PC-9 (cell line): ENCODE data around the gene PARP8. TPM values are rescaled to one million over a fixed set of nuclear protein-coding genes. Genes with fewer than 3 reads are reported as not detected.

Source experiments
- BruUV-seq: library from RNA; stranded (reverse); fragments of 400-500 nt; replicated peaks from 2 replicates; lab custom pipeline; 2021; lab: Mats Ljungman, UMichigan
- CTCF ChIA-PET: fragments of 300-600 bp; sonication (Branson Sonifier 250); formaldehyde crosslinking; loops from one replicate; lab custom pipeline; 2022; ENCODE audit warnings: antibody characterized with exemption; lab: Charles Lee
- POLR2A ChIA-PET: fragments of 300-600 bp; sonication (Branson Sonifier 250); formaldehyde crosslinking; loops from one replicate; lab custom pipeline; 2022; ENCODE audit warnings: antibody characterized with exemption; ENCODE audit not compliant: unreplicated experiment; lab: Charles Lee
- DNase-seq, 2 experiments: peaks; one replicate each; pipeline versions ENCODE4 v3.0.0 to v3.0.0-alpha.2; 2015 to 2022; ENCODE audit warnings: mixed read lengths in 1 of 2
- H2AFZ ChIP-seq: fragments of 200-600 bp; sonication (generic); 2 replicates; pipeline ENCODE4 v1.8.1; 2017; ENCODE audit warnings: antibody characterized with exemption
- H3F3A ChIP-seq: fragments of 200-600 bp; sonication (generic); 2 replicates; pipeline ENCODE4 v1.8.1; 2017; ENCODE audit warnings: antibody characterized with exemption, mild to moderate bottlenecking, low read depth; ENCODE audit not compliant: insufficient read depth
- H3K27ac ChIP-seq: fragments of 200-600 bp; sonication (generic); 2 replicates; pipeline ENCODE4 v1.6.1; 2016; ENCODE audit warnings: mixed run types
- H3K27me3 ChIP-seq: fragments of 200-600 bp; sonication (generic); 2 replicates; pipeline ENCODE4 v1.6.1; 2016; ENCODE audit warnings: low read depth, mixed run types; ENCODE audit not compliant: insufficient read depth
- H3K36me3 ChIP-seq: fragments of 200-600 bp; sonication (generic); 2 replicates; pipeline ENCODE4 v1.6.1; 2016; ENCODE audit warnings: low read depth, mixed run types
- H3K4me1 ChIP-seq: fragments of 200-600 bp; sonication (generic); replicated peaks from 2 replicates; pipeline ENCODE4 v1.6.1; 2016; ENCODE audit warnings: mixed run types; ENCODE audit not compliant: insufficient read depth
- H3K4me2 ChIP-seq: fragments of 200-600 bp; sonication (generic); 2 replicates; pipeline ENCODE4 v1.6.1; 2017; ENCODE audit warnings: mixed run types
- H3K4me3 ChIP-seq: fragments of 200-600 bp; sonication (generic); 2 replicates; pipeline ENCODE4 v1.6.1; 2016; ENCODE audit warnings: mixed run types
- H3K79me2 ChIP-seq: fragments of 200-600 bp; sonication (generic); 2 replicates; pipeline ENCODE4 v1.6.1; 2017; ENCODE audit warnings: low read depth, mixed run types
- H3K9me2 ChIP-seq: fragments of 200-600 bp; sonication (generic); 2 replicates; pipeline ENCODE4 v1.8.1; 2017; ENCODE audit warnings: mild to moderate bottlenecking; ENCODE audit not compliant: insufficient read depth
- H3K9me3 ChIP-seq: fragments of 200-600 bp; sonication (generic); 2 replicates; pipeline ENCODE4 v1.8.1; 2016; ENCODE audit warnings: low read depth; ENCODE audit not compliant: insufficient read depth
- H4K20me1 ChIP-seq: fragments of 200-600 bp; sonication (generic); 2 replicates; pipeline ENCODE4 v1.8.1; 2017; ENCODE audit not compliant: insufficient read depth
- EZH2 ChIP-seq: fragments of 200-600 bp; sonication (generic); IDR thresholded peaks from 2 replicates; pipeline ENCODE4 v1.8.0; 2017; ENCODE audit warnings: antibody characterized with exemption, low read depth
- intact Hi-C: fragments of 100-400 bp; cut with micrococcal nuclease; formaldehyde crosslinking; loops from one replicate; pipeline ENCODE4 v1.10.0; 2022; ENCODE audit not compliant: unreplicated experiment
- total RNA-seq: library from RNA; stranded (reverse); gene quantifications from 2 replicates; pipeline ENCODE4 v1.2.3, GENCODE V29; 2021
- TF ChIP-seq, protein P1 (sequence below): fragments of 200-600 bp; sonication (generic); conservative IDR thresholded peaks from 2 replicates; pipeline ENCODE4 v1.6.1; 2017; ENCODE audit warnings: mixed run types, antibody characterized with exemption, mild to moderate bottlenecking, moderate library complexity

PARP8 gene
- total RNA-seq, 1 experiment from 2014 or later, result 17.6 TPM

DNA sequence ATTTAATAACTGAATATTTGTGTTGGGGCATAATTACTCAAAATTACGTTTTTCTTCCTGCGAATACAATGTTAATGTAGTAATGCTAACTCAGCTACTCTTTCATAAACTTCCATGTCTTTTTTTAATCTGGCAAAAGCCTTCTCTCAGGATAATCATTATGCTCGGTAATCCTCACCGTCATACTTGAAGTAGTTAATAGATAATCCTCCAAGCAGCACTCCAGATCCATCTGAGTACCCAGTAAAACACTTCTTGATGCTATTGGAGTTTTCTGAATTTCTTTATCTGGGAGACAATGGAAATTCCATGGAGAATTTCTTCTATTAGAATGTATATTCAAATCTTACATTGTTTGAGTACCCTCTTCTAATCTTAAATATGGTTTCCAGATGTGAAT, 34.3 kb downstream of the PARP8 start:
- H3K4me2 ChIP-seq, result no peak overlapping the region
- ChIA-PET CTCF (no interaction called here), POLR2A (no interaction called here)
- no peaks in the 10 kb centered on the region for H3K36me3 ChIP-seq
- 0 out of 2 replicates have a peak, but pooled peaks cover 5% of the 10 kb centered on the region for H4K20me1 ChIP-seq
- intact Hi-C loops, result no loop called here
- TF ChIP-seq, protein P1, sequence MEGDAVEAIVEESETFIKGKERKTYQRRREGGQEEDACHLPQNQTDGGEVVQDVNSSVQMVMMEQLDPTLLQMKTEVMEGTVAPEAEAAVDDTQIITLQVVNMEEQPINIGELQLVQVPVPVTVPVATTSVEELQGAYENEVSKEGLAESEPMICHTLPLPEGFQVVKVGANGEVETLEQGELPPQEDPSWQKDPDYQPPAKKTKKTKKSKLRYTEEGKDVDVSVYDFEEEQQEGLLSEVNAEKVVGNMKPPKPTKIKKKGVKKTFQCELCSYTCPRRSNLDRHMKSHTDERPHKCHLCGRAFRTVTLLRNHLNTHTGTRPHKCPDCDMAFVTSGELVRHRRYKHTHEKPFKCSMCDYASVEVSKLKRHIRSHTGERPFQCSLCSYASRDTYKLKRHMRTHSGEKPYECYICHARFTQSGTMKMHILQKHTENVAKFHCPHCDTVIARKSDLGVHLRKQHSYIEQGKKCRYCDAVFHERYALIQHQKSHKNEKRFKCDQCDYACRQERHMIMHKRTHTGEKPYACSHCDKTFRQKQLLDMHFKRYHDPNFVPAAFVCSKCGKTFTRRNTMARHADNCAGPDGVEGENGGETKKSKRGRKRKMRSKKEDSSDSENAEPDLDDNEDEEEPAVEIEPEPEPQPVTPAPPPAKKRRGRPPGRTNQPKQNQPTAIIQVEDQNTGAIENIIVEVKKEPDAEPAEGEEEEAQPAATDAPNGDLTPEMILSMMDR, result no peak
- no peak for TF ChIP-seq EZH2
- no peaks in the 10 kb centered on the region for H3K4me1 ChIP-seq
- no peaks in the 10 kb centered on the region for H3K79me2 ChIP-seq
- no peaks in the 10 kb centered on the region for H3K9me2 ChIP-seq
- H3K27ac ChIP-seq, result no peak overlapping the region
- H2AFZ ChIP-seq, result no peak overlapping the region
- no TSS peak for BruUV-seq
- H3F3A ChIP-seq, result no peaks in the 10 kb centered on the region
- no peaks in the 10 kb centered on the region for H3K9me3 ChIP-seq
- DNase-seq, result no peak
- H3K27me3 ChIP-seq, result no peaks in the 10 kb centered on the region
- no peak overlapping the region for H3K4me3 ChIP-seq

DNA sequence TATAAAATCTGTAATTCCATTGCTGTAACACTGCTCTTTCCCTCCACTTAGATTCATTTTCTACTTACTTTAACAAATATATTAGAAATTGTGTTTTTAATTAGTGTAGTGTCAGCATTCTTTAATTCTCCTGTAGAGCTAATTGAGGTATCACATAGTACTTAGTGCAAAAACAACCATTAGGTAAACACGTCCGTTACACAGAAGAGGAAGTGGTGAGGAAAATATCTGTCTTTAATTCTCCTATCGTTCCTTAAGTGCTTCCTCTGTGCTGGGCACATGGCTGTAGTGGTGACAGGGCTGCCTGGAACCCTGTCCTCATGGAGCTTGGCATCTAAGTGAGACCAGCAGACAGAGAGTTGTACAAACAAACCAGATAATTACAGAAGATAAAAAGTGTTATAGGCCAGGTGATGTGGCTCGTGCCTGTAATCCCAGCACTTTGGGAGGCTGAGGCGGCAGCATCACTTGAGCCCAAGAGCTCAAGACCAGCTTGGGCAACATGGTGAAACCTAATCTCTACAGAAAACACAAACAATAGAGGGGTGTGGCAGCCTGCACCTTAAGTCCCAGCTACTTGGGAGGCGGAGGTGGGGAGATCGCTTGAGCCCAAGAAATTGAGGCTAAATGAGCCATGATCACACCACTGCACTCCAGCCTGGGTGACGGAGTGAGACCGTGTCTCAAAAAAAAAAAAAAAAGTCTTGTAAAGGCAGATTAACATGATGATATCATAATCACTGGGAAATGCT, 36.4 kb downstream of the PARP8 start:
- no TSS peak for BruUV-seq
- Histone ChIP-seq H3K79me2 (no peaks in the 10 kb centered on the region), H3K4me3 (no peak overlapping the region), H3K27ac (no peak overlapping the region), H3K36me3 (no peaks in the 10 kb centered on the region), H3F3A (no peaks in the 10 kb centered on the region), H3K4me1 (no peaks in the 10 kb centered on the region), H2AFZ (no peak overlapping the region), H4K20me1 (0 out of 2 replicates have a peak, but pooled peaks cover 5% of the 10 kb centered on the region), H3K9me2 (no peaks in the 10 kb centered on the region), H3K9me3 (no peaks in the 10 kb centered on the region), H3K4me2 (no peak overlapping the region), H3K27me3 (no peaks in the 10 kb centered on the region)
- intact Hi-C loops, result no loop called here
- no peak for DNase-seq
- POLR2A ChIA-PET, result no interaction called here
- TF ChIP-seq EZH2, result no peak
- TF ChIP-seq, protein P1, result no peak
- CTCF ChIA-PET, result no interaction called here

GRCh38 chr5:50703367-50703666, 36.9 kb downstream of the PARP8 start:
- no TSS peak for BruUV-seq
- no peaks in the 10 kb centered on the region for H3K36me3 ChIP-seq
- H3K9me3 ChIP-seq, result no peaks in the 10 kb centered on the region
- no peak overlapping the region for H3K4me3 ChIP-seq
- no peak for TF ChIP-seq EZH2
- TF ChIP-seq, protein P1, result no peak
- no peaks in the 10 kb centered on the region for H3F3A ChIP-seq
- no peak for DNase-seq
- H3K27ac ChIP-seq, result no peak overlapping the region
- no peaks in the 10 kb centered on the region for H3K4me1 ChIP-seq
- POLR2A ChIA-PET, result interaction anchor here (0.7 kb wide), 1 partner anchor 31 kb away, joined by 6 read pairs; no protein-coding TSS in a partner anchor
- CTCF ChIA-PET, result no interaction called here
- intact Hi-C loops, result no loop called here
- H4K20me1 ChIP-seq, result 0 out of 2 replicates have a peak, but pooled peaks cover 5% of the 10 kb centered on the region
- no peak overlapping the region for H2AFZ ChIP-seq
- H3K9me2 ChIP-seq, result no peaks in the 10 kb centered on the region
- H3K79me2 ChIP-seq, result no peaks in the 10 kb centered on the region
- H3K4me2 ChIP-seq, result no peak overlapping the region
- H3K27me3 ChIP-seq, result no peaks in the 10 kb centered on the region
